Suprapubic skin (tissue), 3 donors: ENCODE results near the gene MUC5B.

Experiments used
- CTCF ChIP-seq, 2 donors: fragments of 200-600 bp in 1 of 2; fragments of 450-650 bp in 1 of 2; sonication (generic) in 1 of 2; IDR thresholded peaks; one replicate each; pipeline ENCODE4 v1.5.1; 2016 to 2019; ENCODE audit warnings: antibody characterized with exemption in 2 of 2, mild to moderate bottlenecking in 1 of 2, moderate library complexity in 1 of 2
- POLR2AphosphoS5 ChIP-seq, 3 donors: sonication (generic); formaldehyde crosslinking; IDR thresholded peaks; one replicate each; pipeline ENCODE4 v1.6.1; 2017; ENCODE audit warnings: antibody characterized with exemption in 3 of 3

- no peak for TF ChIP-seq POLR2AphosphoS5 (IDR thresholded peaks at IDR 0.05)
- no peak for TF ChIP-seq CTCF (IDR thresholded peaks at IDR 0.05)
Observed at GRCh38 chr11:1267441-1268100, 44.7 kb downstream of the MUC5B start.
